Measurements from ENCODE around the gene USP5.
A peak's percentile ranks its signal among the peaks of the same experiment; 100 is the strongest.

DNA sequence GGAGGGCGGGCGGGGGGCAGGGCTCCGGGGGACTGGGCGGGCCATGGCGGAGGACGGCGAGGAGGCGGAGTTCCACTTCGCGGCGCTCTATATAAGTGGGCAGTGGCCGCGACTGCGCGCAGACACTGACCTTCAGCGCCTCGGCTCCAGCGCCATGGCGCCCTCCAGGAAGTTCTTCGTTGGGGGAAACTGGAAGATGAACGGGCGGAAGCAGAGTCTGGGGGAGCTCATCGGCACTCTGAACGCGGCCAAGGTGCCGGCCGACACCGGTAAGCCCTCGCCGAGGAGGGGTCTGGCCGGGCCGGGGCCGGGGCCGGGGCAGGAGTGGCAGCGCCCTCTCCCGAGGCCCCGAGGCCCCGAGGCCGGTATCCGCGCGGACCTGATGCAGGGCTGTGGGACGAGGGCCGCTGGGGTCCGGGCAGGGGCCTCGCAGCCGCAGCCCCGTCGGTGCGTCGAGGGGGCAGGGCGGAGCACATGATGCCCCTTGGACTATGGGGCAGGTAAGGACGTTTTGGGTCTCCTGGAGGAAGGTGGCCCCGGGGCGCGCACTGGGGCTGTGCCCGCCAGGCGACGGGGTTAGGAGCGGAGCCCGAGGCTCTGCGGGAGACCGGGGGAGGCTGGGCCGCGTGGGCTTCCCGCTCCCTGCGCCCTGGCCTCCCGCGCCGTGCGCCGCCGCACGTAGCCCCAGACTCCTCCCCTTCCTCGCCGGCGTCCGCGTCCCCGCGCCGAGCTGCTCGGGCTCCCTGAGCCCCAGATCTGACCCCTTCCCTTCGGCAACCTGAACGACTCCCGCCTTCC, 15.7 kb downstream of the USP5 start, which contains the start of gene TPI1:
- TF ChIP-seq, protein P1, sequence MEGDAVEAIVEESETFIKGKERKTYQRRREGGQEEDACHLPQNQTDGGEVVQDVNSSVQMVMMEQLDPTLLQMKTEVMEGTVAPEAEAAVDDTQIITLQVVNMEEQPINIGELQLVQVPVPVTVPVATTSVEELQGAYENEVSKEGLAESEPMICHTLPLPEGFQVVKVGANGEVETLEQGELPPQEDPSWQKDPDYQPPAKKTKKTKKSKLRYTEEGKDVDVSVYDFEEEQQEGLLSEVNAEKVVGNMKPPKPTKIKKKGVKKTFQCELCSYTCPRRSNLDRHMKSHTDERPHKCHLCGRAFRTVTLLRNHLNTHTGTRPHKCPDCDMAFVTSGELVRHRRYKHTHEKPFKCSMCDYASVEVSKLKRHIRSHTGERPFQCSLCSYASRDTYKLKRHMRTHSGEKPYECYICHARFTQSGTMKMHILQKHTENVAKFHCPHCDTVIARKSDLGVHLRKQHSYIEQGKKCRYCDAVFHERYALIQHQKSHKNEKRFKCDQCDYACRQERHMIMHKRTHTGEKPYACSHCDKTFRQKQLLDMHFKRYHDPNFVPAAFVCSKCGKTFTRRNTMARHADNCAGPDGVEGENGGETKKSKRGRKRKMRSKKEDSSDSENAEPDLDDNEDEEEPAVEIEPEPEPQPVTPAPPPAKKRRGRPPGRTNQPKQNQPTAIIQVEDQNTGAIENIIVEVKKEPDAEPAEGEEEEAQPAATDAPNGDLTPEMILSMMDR (IDR thresholded peaks at IDR 0.05) = peak in 1 of 4 experiments; percentile 14
- peak; percentile 97 for TF ChIP-seq POLR2A (IDR thresholded peaks at IDR 0.05)
- TF ChIP-seq POLR2AphosphoS5 (IDR thresholded peaks at IDR 0.05) = peak; percentile 90
